HL-60 (cell line): ENCODE data around the gene MYLK4.

Experiments used
- POLR2AphosphoS5 ChIP-seq: IDR thresholded peaks from 2 replicates; pipeline ENCODE4 v1.6.1; 2012; ENCODE audit warnings: low read depth
- TF ChIP-seq, protein P1 (sequence below): IDR thresholded peaks from one replicate; pipeline ENCODE4 v1.5.1; 2011; ENCODE audit warnings: low read length, control low read depth, inconsistent platforms; ENCODE audit not compliant: insufficient read depth

DNA sequence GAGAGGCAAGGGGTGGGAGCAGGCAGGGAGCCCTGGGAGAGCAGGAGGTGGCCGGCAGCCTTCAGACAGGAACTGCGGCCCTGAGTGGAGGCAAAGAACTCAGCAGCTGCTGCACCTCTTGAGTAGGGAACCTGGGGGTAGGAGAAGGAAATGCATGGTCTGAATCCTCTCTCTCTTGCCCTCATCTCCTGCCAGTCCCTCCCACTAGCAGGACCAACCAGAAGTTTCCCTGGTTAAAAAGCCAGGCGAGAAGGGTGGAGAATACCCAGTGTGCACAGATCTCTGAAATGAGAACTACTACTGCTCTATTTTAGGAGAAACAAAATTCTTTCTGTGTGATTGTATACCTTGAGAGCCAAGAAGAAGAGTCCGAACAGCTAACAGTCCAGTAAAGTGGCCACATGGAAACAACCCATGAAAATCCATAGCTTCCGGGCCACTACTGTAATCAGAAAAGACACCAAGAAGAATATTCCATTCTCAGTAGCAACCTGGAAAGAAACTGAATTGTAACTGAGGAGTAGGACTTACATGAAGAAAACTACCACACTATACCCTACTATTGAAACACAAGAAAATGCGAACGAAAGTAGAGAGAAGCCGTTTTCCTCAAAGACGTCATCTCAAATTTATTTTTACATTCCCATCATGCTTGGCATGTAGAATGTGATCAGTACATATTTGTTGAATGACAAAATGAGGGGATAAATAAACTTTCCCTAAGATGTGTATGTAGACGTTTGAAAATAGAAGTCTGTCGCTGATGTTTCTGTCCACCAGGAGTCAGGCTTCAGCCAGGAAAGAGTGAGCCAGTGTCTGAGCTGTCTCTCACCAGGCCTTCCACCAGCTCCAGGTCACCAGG, 40.1 kb upstream of the MYLK4 start:
- no peak for TF ChIP-seq POLR2AphosphoS5
- TF ChIP-seq, protein P1, sequence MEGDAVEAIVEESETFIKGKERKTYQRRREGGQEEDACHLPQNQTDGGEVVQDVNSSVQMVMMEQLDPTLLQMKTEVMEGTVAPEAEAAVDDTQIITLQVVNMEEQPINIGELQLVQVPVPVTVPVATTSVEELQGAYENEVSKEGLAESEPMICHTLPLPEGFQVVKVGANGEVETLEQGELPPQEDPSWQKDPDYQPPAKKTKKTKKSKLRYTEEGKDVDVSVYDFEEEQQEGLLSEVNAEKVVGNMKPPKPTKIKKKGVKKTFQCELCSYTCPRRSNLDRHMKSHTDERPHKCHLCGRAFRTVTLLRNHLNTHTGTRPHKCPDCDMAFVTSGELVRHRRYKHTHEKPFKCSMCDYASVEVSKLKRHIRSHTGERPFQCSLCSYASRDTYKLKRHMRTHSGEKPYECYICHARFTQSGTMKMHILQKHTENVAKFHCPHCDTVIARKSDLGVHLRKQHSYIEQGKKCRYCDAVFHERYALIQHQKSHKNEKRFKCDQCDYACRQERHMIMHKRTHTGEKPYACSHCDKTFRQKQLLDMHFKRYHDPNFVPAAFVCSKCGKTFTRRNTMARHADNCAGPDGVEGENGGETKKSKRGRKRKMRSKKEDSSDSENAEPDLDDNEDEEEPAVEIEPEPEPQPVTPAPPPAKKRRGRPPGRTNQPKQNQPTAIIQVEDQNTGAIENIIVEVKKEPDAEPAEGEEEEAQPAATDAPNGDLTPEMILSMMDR = peak; percentile 71
